K562 (cell line): Measurements from ENCODE around the gene MARK3. TPM values are rescaled to one million over a fixed set of nuclear protein-coding genes. Genes with fewer than 3 reads are reported as not detected.

Experiments used
- ATAC-seq: fragments of 200-7000 bp; cut with Tn5 transposase; 3 replicates; pipeline ENCODE4 v1.9.1; 2020; ENCODE audit warnings: moderate library complexity
- BruUV-seq: library from RNA; stranded (reverse); fragments of 400-500 nt; replicated peaks from 2 replicates; lab custom pipeline; 2021; lab: Mats Ljungman, UMichigan
- CTCF ChIA-PET: fragments of 300-600 bp; formaldehyde crosslinking; extraction: SDS; loops from one replicate; lab custom pipeline; 2021; ENCODE audit warnings: low intra/inter-chr PET ratio; lab: Yijun Ruan, JAX
- POLR2A ChIA-PET: fragments of 300-600, 350-650 bp; sonication (Branson Sonifier 250); formaldehyde crosslinking; extraction: SDS; loops from one replicate; lab custom pipeline; 2021; ENCODE audit warnings: antibody characterized with exemption, inconsistent platforms; lab: Yijun Ruan, JAX
- DNase-seq, 4 experiments: peaks; one replicate each; pipeline versions ENCODE4 v3.0.0 to v3.0.0-alpha.2; 2011 to 2018; ENCODE audit warnings: low spot score in 3 of 4, mixed read lengths in 3 of 4; ENCODE audit errors: extremely low read depth in 1 of 4
- FAIRE-seq: peaks from 2 replicates; lab custom pipeline; 2011; peaks lifted over from hg19 to GRCh38; lab: Jason Lieb, UNC
- H2AFZ ChIP-seq: 2 replicates; pipeline ENCODE4 v1.6.0; 2011; ENCODE audit warnings: low read depth, low read length, control low read depth, inconsistent platforms
- H3K27ac ChIP-seq: fragments of 200-600 bp; 3 replicates; pipeline ENCODE4 v1.8.0; 2011; ENCODE audit warnings: low read depth, mild to moderate bottlenecking, control low read depth, inconsistent platforms, low read length, moderate library complexity, mixed read lengths; ENCODE audit errors: extremely low read depth
- H3K27me3 ChIP-seq, 2 experiments: fragments of 300-600 bp in 1 of 2; 2 replicates in 1 of 2; 3 replicates in 1 of 2; pipeline versions ENCODE4 v1.6.0 to v1.8.0; 2011; ENCODE audit warnings: inconsistent platforms in 2 of 2, low read length in 2 of 2, mild to moderate bottlenecking in 1 of 2, mixed read lengths in 1 of 2, moderate library complexity in 1 of 2; ENCODE audit not compliant: control insufficient read depth in 2 of 2, insufficient read depth in 2 of 2
- H3K36me3 ChIP-seq: fragments of 300-600 bp; 3 replicates; pipeline ENCODE4 v1.8.0; 2011; ENCODE audit warnings: mild to moderate bottlenecking, low read length, inconsistent platforms; ENCODE audit not compliant: control insufficient read depth, insufficient read depth
- H3K4me1 ChIP-seq, 2 experiments: fragments of 200-600 bp in 1 of 2; replicated peaks in 1 of 2; 2 replicates in 1 of 2; 3 replicates in 1 of 2; pipeline versions ENCODE4 v1.5.1 to v1.8.0; 2011; ENCODE audit warnings: inconsistent platforms in 2 of 2, low read length in 2 of 2, mild to moderate bottlenecking in 1 of 2, mixed read lengths in 1 of 2, moderate library complexity in 1 of 2; ENCODE audit not compliant: control insufficient read depth in 2 of 2, insufficient read depth in 2 of 2
- H3K4me2 ChIP-seq: 2 replicates; pipeline ENCODE4 v1.6.1; 2011; ENCODE audit warnings: low read length, control low read depth, inconsistent platforms, mixed read lengths; ENCODE audit not compliant: insufficient read depth
- H3K4me3 ChIP-seq: fragments of 200-600 bp; sonication (generic), shearing (Covaris generic); 2 replicates; pipeline ENCODE4 v1.5.1; 2016; ENCODE audit warnings: control low read depth, inconsistent platforms
- H3K79me2 ChIP-seq: fragments of 200-600 bp; 3 replicates; pipeline ENCODE4 v1.8.0; 2011; ENCODE audit warnings: low read length, inconsistent platforms; ENCODE audit not compliant: control insufficient read depth, insufficient read depth
- H3K9ac ChIP-seq, 2 experiments: 2 replicates each; pipeline versions ENCODE4 v1.6.0 to v1.6.1; 2011; ENCODE audit warnings: low read depth in 2 of 2, low read length in 2 of 2, control low read depth in 1 of 2, inconsistent platforms in 1 of 2, mild to moderate bottlenecking in 1 of 2, mixed read lengths in 1 of 2; ENCODE audit not compliant: insufficient read depth in 1 of 2
- H3K9me1 ChIP-seq: one replicate; pipeline ENCODE4 v1.6.0; 2011; ENCODE audit warnings: inconsistent platforms, mild to moderate bottlenecking, low read length, moderate library complexity; ENCODE audit not compliant: control insufficient read depth, insufficient read depth
- H3K9me3 ChIP-seq: replicated peaks from 2 replicates; pipeline ENCODE4 v1.5.1; 2011; ENCODE audit warnings: low read depth, low read length, inconsistent platforms; ENCODE audit not compliant: control insufficient read depth, insufficient read depth
- H4K20me1 ChIP-seq: replicated peaks from 2 replicates; pipeline ENCODE4 v1.6.1; 2011; ENCODE audit warnings: low read length, inconsistent platforms, mixed read lengths; ENCODE audit not compliant: control insufficient read depth, insufficient read depth
- HDAC2 ChIP-seq: fragments of 450-650 bp; IDR thresholded peaks from 2 replicates; pipeline ENCODE4 v1.6.1; 2016; ENCODE audit warnings: mild to moderate bottlenecking
- KAT7 ChIP-seq: sonication (generic); formaldehyde crosslinking; IDR thresholded peaks from 2 replicates; pipeline ENCODE4 v1.8.0; 2022; ENCODE audit warnings: missing genetic modification reagents, mild to moderate bottlenecking, borderline replicate concordance
- KDM2B ChIP-seq: fragments of 250-450 bp; sonication (Bioruptor Pico); IDR thresholded peaks from 2 replicates; pipeline ENCODE4 v1.8.0; 2021; ENCODE audit warnings: mild to moderate bottlenecking, moderate library complexity
- MAFF ChIP-seq: IDR thresholded peaks from 2 replicates; pipeline ENCODE4 v1.6.1; 2012; ENCODE audit warnings: low read length, improper control_type of control experiment
- ZNF316 ChIP-seq: fragments of 450-650 bp; IDR thresholded peaks from 2 replicates; pipeline ENCODE4 v1.6.1; 2016
- WGBS: fragments of 100-300 bp; shearing (Covaris generic); methylation state at CpG from one replicate; pipeline ENCODE4 v1.1.6; 2016; ENCODE audit warnings: low coverage, mixed read lengths; ENCODE audit not compliant: insufficient coverage; ENCODE audit errors: missing lambda C conversion rate; 5-methylcytosine and 5-hydroxymethylcytosine counted together
- in situ Hi-C: fragments of 300-500 bp; cut with MboI; formaldehyde crosslinking; loops from 4 replicates; pipeline ENCODE4 v1.15.0; 2018; ENCODE audit warnings: inconsistent platforms, mixed read lengths
- intact Hi-C: fragments of 100-400 bp; cut with micrococcal nuclease; formaldehyde crosslinking; loops from 2 replicates; pipeline ENCODE4 v1.14.2; 2022
- polyA plus RNA-seq, 8 experiments: library from polyadenylated mRNA; depleted of rRNA in 4 of 8; stranded (reverse) in 5 of 8; unstranded in 3 of 8; fragments of >200 nt; fragmentation: Nextera tagmentation in 2 of 8; fragmentation: Illumina TruSeq in 1 of 8; extraction: Ambion mirVana in 2 of 8; extraction: Trizol in 1 of 8; gene quantifications; 2 replicates each; pipeline versions ENCODE4 v1.2.1 to v1.2.3, GENCODE V29; 2011 to 2014; ENCODE audit warnings: inconsistent platforms in 1 of 8, missing spikeins in 1 of 8
- total RNA-seq, 7 experiments: library from RNA; depleted of rRNA in 6 of 7; stranded (reverse); fragments of >200 nt in 6 of 7; fragmentation: Illumina TruSeq in 2 of 7; extraction: Trizol in 2 of 7; gene quantifications; 2 replicates each; pipeline versions ENCODE4 v1.2.1 to v1.2.3, GENCODE V29; 2011 to 2021; ENCODE audit warnings: low replicate concordance in 1 of 7
- TF ChIP-seq, protein P1 (sequence below): fragments of 250-450 bp; sonication (Bioruptor Pico); IDR thresholded peaks from 2 replicates; pipeline ENCODE4 v1.5.0; 2020; ENCODE audit warnings: mild to moderate bottlenecking
- TF ChIP-seq, protein P2 (sequence below): fragments of 250-450 bp; sonication (Bioruptor Pico); IDR thresholded peaks from 2 replicates; pipeline ENCODE4 v1.6.1; 2021; ENCODE audit warnings: mild to moderate bottlenecking

Gene MARK3
- total and polyA plus RNA-seq, 9 of the 15 experiments (the other 6 are each of a cell fraction or from before 2014, with no cell fraction given), result 10.1 to 68.7 (median 56.3) TPM

DNA sequence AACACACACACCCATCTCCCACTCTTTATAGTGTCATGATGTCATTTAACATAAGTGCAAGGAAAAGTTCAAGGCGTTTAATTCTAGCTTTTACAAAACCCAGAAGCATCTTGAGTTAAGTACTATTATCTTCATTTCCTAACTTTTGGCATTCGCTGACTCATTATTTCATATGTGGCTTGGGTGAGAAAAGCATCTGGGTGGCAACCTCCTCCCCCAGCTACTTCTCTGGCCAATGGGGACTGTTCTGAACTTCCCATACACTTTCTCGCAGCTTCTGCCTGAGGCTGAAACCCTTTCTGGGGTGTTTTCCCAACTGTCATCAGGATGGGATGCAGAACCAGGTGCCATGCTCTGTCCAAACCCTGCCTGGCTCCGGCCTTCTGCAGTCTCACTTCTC lies 2.8 kb upstream of the MARK3 start (continued):
- TF ChIP-seq, protein P1, sequence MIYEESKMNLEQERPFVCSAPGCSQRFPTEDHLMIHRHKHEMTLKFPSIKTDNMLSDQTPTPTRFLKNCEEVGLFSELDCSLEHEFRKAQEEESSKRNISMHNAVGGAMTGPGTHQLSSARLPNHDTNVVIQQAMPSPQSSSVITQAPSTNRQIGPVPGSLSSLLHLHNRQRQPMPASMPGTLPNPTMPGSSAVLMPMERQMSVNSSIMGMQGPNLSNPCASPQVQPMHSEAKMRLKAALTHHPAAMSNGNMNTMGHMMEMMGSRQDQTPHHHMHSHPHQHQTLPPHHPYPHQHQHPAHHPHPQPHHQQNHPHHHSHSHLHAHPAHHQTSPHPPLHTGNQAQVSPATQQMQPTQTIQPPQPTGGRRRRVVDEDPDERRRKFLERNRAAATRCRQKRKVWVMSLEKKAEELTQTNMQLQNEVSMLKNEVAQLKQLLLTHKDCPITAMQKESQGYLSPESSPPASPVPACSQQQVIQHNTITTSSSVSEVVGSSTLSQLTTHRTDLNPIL (CRISPR knock-in tag), result no peak
- peak; percentile 49 for TF ChIP-seq MAFF
- TF ChIP-seq, all 486 proteins: peak for 7

DNA sequence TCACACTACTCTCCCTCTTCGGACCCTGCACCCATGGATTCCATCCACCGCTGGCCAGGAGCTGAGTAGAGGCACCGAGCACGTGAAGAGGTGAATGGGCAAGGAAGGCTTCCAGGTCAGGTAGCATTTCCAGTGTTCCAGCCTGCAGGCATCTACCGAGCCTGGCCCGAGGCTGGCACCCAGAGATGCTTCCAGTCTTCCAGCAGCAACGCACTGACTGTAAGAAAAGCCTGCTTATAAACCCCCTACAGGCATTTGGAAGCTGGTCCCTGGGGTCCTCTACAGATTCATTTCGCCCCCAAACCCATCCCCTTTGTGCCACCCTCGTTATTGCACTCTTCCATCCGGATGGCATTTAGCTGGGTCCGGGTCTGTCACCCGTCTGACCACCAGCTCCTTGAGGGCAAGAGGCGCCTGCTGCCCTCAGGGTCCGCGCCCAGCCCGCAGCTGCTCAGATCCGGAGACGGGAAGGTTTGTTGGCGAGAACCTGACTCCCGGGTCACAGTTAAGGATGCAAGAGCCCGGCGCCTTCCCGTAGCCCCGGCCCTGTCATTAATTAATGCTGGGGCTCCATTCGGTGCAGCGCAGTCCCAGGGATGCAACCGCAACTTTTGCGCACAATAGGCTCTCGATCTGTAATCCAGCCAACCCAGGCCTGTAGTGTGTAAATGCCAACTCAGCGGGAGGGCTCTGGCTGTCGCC lies 614 bp upstream of the MARK3 start:
- Histone ChIP-seq H3K9ac (peak overlapping the region; percentile 83 to 97; a peak in 3 of 4 replicates), H3K4me3 (peak overlapping the region; percentile 96), H3K9me1 (no peaks in the 10 kb centered on the region), H3K4me2 (peak overlapping the region; percentile 87), H3K27ac (0 out of 3 replicates have a peak overlapping the region, but pooled peaks have one; percentile 25), H4K20me1 (peaks cover 6% of the 10 kb centered on the region; the same call in 1 of the 2 replicates), H3K9me3 (no peaks in the 10 kb centered on the region), H3K4me1 (peaks cover 12 to 27% of the 10 kb centered on the region in 2 experiments; a peak in 4 of 5 replicates), H3K27me3 (no peaks in the 10 kb centered on the region), H3K79me2 (peaks cover 48% of the 10 kb centered on the region), H3K36me3 (peaks cover 8% of the 10 kb centered on the region; the same call in 2 of the 3 replicates), H2AFZ (peak overlapping the region; percentile 93)
- DNase-seq (no peak), ATAC-seq (peak; percentile 11), FAIRE-seq (no peak)
- in situ Hi-C loops (loop anchor here (5.0 kb wide), 1 partner anchor 87 kb away; no protein-coding TSS in a partner anchor), intact Hi-C loops (loop anchor here (5.0 kb wide), 1 partner anchor 52 kb away; the partner anchor contains the start of gene EIF5)
- WGBS, result 19% methylated on average over 21 of the region's 31 CpGs
- no TSS peak for BruUV-seq
- TF ChIP-seq HDAC2 (peak; percentile 58; the same call in 1 of the 2 replicates), KDM2B (0 out of 2 replicates have a peak, but pooled peaks have one; percentile 53), ZNF316 (peak; percentile 46; the same call in 1 of the 2 replicates), KAT7 (peak; percentile 62; the same call in 1 of the 2 replicates)
- TF ChIP-seq, protein P2, sequence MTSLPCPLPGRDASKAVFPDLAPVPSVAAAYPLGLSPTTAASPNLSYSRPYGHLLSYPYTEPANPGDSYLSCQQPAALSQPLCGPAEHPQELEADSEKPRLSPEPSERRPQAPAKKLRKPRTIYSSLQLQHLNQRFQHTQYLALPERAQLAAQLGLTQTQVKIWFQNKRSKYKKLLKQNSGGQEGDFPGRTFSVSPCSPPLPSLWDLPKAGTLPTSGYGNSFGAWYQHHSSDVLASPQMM (CRISPR knock-in tag), result no peak
- ChIA-PET POLR2A (no interaction called here), CTCF (no interaction called here)
